GM23338 (cell line): ENCODE measurements around the gene ZNF470. TPM values are rescaled to one million over a fixed set of nuclear protein-coding genes. Genes with fewer than 3 reads are reported as not detected.
A peak's percentile ranks its signal among the peaks of the same experiment; 100 is the strongest.

Source experiments
- ATAC-seq: fragments of 200-7000 bp; cut with Tn5 transposase; 3 replicates; pipeline ENCODE4 v1.9.1; 2020
- DNase-seq: peaks from one replicate; pipeline ENCODE4 v3.0.0-alpha.2; 2015; ENCODE audit warnings: low spot score
- H2AFZ ChIP-seq: fragments of 200-600 bp; sonication (generic); 2 replicates; pipeline ENCODE4 v1.8.0; 2016; ENCODE audit warnings: antibody characterized with exemption, mild to moderate bottlenecking, moderate library complexity
- H3F3A ChIP-seq: fragments of 200-600 bp; sonication (generic); replicated peaks from 2 replicates; pipeline ENCODE4 v1.8.0; 2017; ENCODE audit warnings: antibody characterized with exemption, mixed run types, low read depth
- H3K27ac ChIP-seq: fragments of 200-600 bp; sonication (generic); 2 replicates; pipeline ENCODE4 v1.6.1; 2016; ENCODE audit warnings: low read depth
- H3K27me3 ChIP-seq: fragments of 200-600 bp; sonication (generic); 2 replicates; pipeline ENCODE4 v1.8.0; 2016; ENCODE audit warnings: mild to moderate bottlenecking, mixed run types, moderate library complexity; ENCODE audit not compliant: insufficient read depth
- H3K36me3 ChIP-seq: fragments of 200-600 bp; sonication (generic); 2 replicates; pipeline ENCODE4 v1.8.0; 2016; ENCODE audit warnings: mild to moderate bottlenecking; ENCODE audit not compliant: insufficient read depth
- H3K4me1 ChIP-seq: fragments of 200-600 bp; sonication (generic); 2 replicates; pipeline ENCODE4 v1.8.0; 2016; ENCODE audit warnings: mild to moderate bottlenecking, moderate library complexity; ENCODE audit not compliant: insufficient read depth
- H3K4me2 ChIP-seq: fragments of 200-600 bp; sonication (generic); 2 replicates; pipeline ENCODE4 v1.7.1; 2017; ENCODE audit warnings: mixed run types
- H3K4me3 ChIP-seq: fragments of 200-600 bp; sonication (generic); 2 replicates; pipeline ENCODE4 v1.6.1; 2016; ENCODE audit warnings: mixed run types
- H3K79me2 ChIP-seq: fragments of 200-600 bp; sonication (generic); replicated peaks from 2 replicates; pipeline ENCODE4 v1.8.0; 2017; ENCODE audit warnings: mild to moderate bottlenecking; ENCODE audit not compliant: insufficient read depth
- H3K9me2 ChIP-seq: fragments of 200-600 bp; sonication (generic); 2 replicates; pipeline ENCODE4 v1.8.0; 2017; ENCODE audit not compliant: insufficient read depth
- H4K20me1 ChIP-seq: fragments of 200-600 bp; sonication (generic); replicated peaks from 2 replicates; pipeline ENCODE4 v1.8.0; 2017; ENCODE audit warnings: mild to moderate bottlenecking; ENCODE audit not compliant: insufficient read depth
- H3K27ac Mint-ChIP-seq: 2 replicates; pipeline ENCODE4 v1.8.0; 2020; ENCODE audit warnings: inconsistent platforms, mild to moderate bottlenecking, moderate library complexity, mixed read lengths
- H3K27me3 Mint-ChIP-seq: 3 replicates; pipeline ENCODE4 v1.8.0; 2022; ENCODE audit warnings: low read depth, mild to moderate bottlenecking, moderate library complexity, mixed read lengths, inconsistent platforms; ENCODE audit not compliant: insufficient read depth, poor library complexity
- H3K36me3 Mint-ChIP-seq: 3 replicates; pipeline ENCODE4 v1.8.0; 2021; ENCODE audit warnings: low read depth, mild to moderate bottlenecking, inconsistent platforms, moderate library complexity, mixed read lengths
- H3K4me1 Mint-ChIP-seq: 3 replicates; pipeline ENCODE4 v1.8.0; 2020; ENCODE audit warnings: mild to moderate bottlenecking, inconsistent platforms, mixed read lengths
- H3K4me3 Mint-ChIP-seq: 3 replicates; pipeline ENCODE4 v1.8.0; 2021; ENCODE audit warnings: moderate library complexity, mild to moderate bottlenecking, inconsistent platforms, mixed read lengths
- H3K9me3 Mint-ChIP-seq: 3 replicates; pipeline ENCODE4 v1.8.0; 2020; ENCODE audit warnings: moderate library complexity, mild to moderate bottlenecking, inconsistent platforms, mixed read lengths
- EZH2 ChIP-seq: fragments of 200-600 bp; sonication (generic); IDR thresholded peaks from one replicate; pipeline ENCODE4 v1.8.0; 2017; ENCODE audit warnings: antibody characterized with exemption, mild to moderate bottlenecking, low read depth; ENCODE audit not compliant: unreplicated experiment
- JUNB ChIP-seq: IDR thresholded peaks from one replicate; pipeline ENCODE4 v1.6.1; 2016; ENCODE audit warnings: antibody characterized with exemption; ENCODE audit not compliant: unreplicated experiment
- NANOG ChIP-seq: IDR thresholded peaks from 2 replicates; pipeline ENCODE4 v1.6.1; 2016; ENCODE audit warnings: antibody characterized with exemption, borderline replicate concordance
- POLR2AphosphoS5 ChIP-seq: IDR thresholded peaks from 2 replicates; pipeline ENCODE4 v1.6.1; 2016; ENCODE audit warnings: antibody characterized with exemption, low read depth
- ZNF114 ChIP-seq: fragments of 250-450 bp; sonication (Bioruptor Pico); IDR thresholded peaks from 2 replicates; pipeline ENCODE4 v1.5.0; 2020; ENCODE audit warnings: mild to moderate bottlenecking, moderate library complexity
- polyA plus RNA-seq: library from polyadenylated mRNA; unstranded; fragments of >200 nt; fragmentation: Nextera tagmentation; extraction: Ambion mirVana; gene quantifications from 2 replicates; pipeline ENCODE4 v1.2.1, GENCODE V29; 2016
- total RNA-seq: library from RNA; depleted of rRNA; stranded (reverse); fragments of >200 nt; shearing (Covaris generic); gene quantifications from 2 replicates; pipeline ENCODE4 v1.2.3, GENCODE V29; 2014
- TF ChIP-seq, protein P1 (sequence below): IDR thresholded peaks from one replicate; pipeline ENCODE4 v1.6.1; 2018; ENCODE audit warnings: antibody characterized with exemption; ENCODE audit not compliant: unreplicated experiment
- TF ChIP-seq, protein P2 (sequence below): IDR thresholded peaks from 2 replicates; pipeline ENCODE4 v1.6.1; 2016; ENCODE audit warnings: antibody characterized with exemption

Gene ZNF470
- total and polyA plus RNA-seq, 2 experiments from 2014 or later = 5.6 to 8.7 TPM

DNA sequence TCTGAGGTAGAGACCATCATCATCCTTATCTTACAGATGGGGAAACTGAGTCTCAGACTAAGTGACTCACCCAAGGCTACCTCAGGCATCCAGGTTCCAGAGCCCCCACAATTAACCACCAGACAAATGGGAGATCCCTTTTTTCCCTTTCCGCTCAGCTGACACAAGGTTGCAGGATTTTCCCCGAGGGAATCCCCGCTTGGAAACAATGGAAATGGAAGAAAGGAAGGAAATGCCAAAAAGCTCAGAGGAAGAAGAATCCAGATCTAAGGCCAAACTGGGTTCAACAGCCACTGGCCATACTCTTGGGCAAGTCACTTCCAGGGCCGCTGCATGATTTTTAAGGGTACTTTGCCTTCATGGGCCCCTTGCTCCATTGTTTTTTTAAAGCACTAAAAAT is 29.4 kb downstream of the ZNF470 start:
- H4K20me1 ChIP-seq = no peaks in the 10 kb centered on the region
- DNase-seq (no peak), ATAC-seq (no peak)
- H3K4me1 ChIP-seq = 0 out of 2 replicates have a peak, but pooled peaks cover 3% of the 10 kb centered on the region
- peaks cover 36% of the 10 kb centered on the region for H3K36me3 Mint-ChIP-seq
- peaks cover 6% of the 10 kb centered on the region for H3K27me3 Mint-ChIP-seq
- H3K9me3 Mint-ChIP-seq = peaks cover 39% of the 10 kb centered on the region
- no peaks in the 10 kb centered on the region for H3K27me3 ChIP-seq
- peak overlapping the region; percentile 93; the same call in 1 of the 3 replicates for H3K4me3 Mint-ChIP-seq
- peaks cover 41% of the 10 kb centered on the region for H3K79me2 ChIP-seq
- H3F3A ChIP-seq = no peaks in the 10 kb centered on the region
- H3K4me2 ChIP-seq = no peak overlapping the region
- H3K4me1 Mint-ChIP-seq = peaks cover 12% of the 10 kb centered on the region
- H3K27ac ChIP-seq = no peak overlapping the region
- no peak for TF ChIP-seq EZH2
- TF ChIP-seq ZNF114 (CRISPR knock-in tag) = no peak
- TF ChIP-seq POLR2AphosphoS5 = no peak
- no peak for TF ChIP-seq NANOG
- TF ChIP-seq, protein P1, sequence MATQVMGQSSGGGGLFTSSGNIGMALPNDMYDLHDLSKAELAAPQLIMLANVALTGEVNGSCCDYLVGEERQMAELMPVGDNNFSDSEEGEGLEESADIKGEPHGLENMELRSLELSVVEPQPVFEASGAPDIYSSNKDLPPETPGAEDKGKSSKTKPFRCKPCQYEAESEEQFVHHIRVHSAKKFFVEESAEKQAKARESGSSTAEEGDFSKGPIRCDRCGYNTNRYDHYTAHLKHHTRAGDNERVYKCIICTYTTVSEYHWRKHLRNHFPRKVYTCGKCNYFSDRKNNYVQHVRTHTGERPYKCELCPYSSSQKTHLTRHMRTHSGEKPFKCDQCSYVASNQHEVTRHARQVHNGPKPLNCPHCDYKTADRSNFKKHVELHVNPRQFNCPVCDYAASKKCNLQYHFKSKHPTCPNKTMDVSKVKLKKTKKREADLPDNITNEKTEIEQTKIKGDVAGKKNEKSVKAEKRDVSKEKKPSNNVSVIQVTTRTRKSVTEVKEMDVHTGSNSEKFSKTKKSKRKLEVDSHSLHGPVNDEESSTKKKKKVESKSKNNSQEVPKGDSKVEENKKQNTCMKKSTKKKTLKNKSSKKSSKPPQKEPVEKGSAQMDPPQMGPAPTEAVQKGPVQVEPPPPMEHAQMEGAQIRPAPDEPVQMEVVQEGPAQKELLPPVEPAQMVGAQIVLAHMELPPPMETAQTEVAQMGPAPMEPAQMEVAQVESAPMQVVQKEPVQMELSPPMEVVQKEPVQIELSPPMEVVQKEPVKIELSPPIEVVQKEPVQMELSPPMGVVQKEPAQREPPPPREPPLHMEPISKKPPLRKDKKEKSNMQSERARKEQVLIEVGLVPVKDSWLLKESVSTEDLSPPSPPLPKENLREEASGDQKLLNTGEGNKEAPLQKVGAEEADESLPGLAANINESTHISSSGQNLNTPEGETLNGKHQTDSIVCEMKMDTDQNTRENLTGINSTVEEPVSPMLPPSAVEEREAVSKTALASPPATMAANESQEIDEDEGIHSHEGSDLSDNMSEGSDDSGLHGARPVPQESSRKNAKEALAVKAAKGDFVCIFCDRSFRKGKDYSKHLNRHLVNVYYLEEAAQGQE = no peak
- no peak overlapping the region for H2AFZ ChIP-seq
- H3K4me3 ChIP-seq = no peak overlapping the region
- H3K36me3 ChIP-seq = no peaks in the 10 kb centered on the region
- no peaks in the 10 kb centered on the region for H3K9me2 ChIP-seq
- H3K27ac Mint-ChIP-seq = no peak overlapping the region

DNA sequence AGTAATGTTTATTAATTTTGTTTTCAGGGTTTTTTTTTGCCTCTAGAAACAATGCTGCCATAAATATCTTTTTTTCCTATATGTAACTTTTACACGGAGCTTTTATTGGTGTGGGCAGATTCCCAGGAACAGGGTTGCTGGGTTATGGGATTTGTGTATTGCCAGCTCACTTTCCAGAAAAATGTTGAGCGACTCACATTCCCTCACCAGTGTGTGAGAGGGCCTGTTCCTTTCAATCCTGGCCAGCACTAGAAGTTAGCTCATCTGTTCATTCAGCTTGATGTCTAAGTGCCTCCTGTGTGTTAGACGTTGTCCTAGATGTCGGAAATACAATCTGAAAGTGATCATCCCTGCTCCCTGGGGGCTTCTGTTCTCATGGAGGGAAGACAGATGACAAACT is 30.4 kb downstream of the ZNF470 start:
- H3K27ac Mint-ChIP-seq = no peak overlapping the region
- H3K4me1 Mint-ChIP-seq = peaks cover 12% of the 10 kb centered on the region
- H3K36me3 ChIP-seq = no peaks in the 10 kb centered on the region
- ATAC-seq (no peak), DNase-seq (no peak)
- peaks cover 6% of the 10 kb centered on the region for H3K27me3 Mint-ChIP-seq
- no peak overlapping the region for H2AFZ ChIP-seq
- H4K20me1 ChIP-seq = no peaks in the 10 kb centered on the region
- peaks cover 46% of the 10 kb centered on the region for H3K36me3 Mint-ChIP-seq
- H3K4me2 ChIP-seq = no peak overlapping the region
- H3F3A ChIP-seq = no peaks in the 10 kb centered on the region
- H3K9me3 Mint-ChIP-seq = peaks cover 36% of the 10 kb centered on the region
- no peak overlapping the region for H3K27ac ChIP-seq
- no peaks in the 10 kb centered on the region for H3K27me3 ChIP-seq
- no peak overlapping the region for H3K4me3 Mint-ChIP-seq
- H3K4me3 ChIP-seq = no peak overlapping the region
- H3K79me2 ChIP-seq = peaks cover 50% of the 10 kb centered on the region
- H3K9me2 ChIP-seq = no peaks in the 10 kb centered on the region
- 0 out of 2 replicates have a peak, but pooled peaks cover 3% of the 10 kb centered on the region for H3K4me1 ChIP-seq
- TF ChIP-seq JUNB (no peak), EZH2 (no peak)
- TF ChIP-seq, protein P1 = no peak
- TF ChIP-seq, protein P2, sequence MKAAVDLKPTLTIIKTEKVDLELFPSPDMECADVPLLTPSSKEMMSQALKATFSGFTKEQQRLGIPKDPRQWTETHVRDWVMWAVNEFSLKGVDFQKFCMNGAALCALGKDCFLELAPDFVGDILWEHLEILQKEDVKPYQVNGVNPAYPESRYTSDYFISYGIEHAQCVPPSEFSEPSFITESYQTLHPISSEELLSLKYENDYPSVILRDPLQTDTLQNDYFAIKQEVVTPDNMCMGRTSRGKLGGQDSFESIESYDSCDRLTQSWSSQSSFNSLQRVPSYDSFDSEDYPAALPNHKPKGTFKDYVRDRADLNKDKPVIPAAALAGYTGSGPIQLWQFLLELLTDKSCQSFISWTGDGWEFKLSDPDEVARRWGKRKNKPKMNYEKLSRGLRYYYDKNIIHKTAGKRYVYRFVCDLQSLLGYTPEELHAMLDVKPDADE = no peak
